B cell (primary cell): ENCODE data around the gene WDHD1.

Source experiments
- EZH2 ChIP-seq: IDR thresholded peaks from 2 replicates; pipeline ENCODE4 v1.6.1; 2012; ENCODE audit warnings: borderline replicate concordance, low read depth, mild to moderate bottlenecking, moderate library complexity, low read length; ENCODE audit not compliant: insufficient read depth, poor library complexity, severe bottlenecking
- TF ChIP-seq, protein P1 (sequence below): fragments of 200-600 bp; IDR thresholded peaks from one replicate; pipeline ENCODE4 v1.8.0; 2022; ENCODE audit warnings: antibody characterized with exemption, mild to moderate bottlenecking

DNA sequence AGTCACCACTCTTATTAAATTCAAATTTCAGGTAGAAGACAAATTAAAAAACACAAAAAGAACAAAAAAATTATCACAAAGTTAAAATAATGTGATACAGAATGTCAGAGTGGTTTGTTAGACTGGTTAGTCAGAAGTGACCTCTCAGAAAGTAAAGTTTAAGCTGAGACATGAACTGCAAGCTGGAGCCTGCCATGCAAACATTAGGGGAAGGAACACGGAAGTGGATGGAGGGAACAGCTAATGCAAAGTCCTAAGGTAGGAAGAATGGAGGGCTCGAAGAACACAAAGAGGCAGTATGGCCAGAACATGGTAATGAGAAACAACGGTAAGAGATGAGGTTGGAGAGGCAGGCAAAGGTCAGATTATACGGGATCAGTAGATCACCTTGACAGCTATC is 41.7 kb downstream of the WDHD1 start:
- TF ChIP-seq, protein P1, sequence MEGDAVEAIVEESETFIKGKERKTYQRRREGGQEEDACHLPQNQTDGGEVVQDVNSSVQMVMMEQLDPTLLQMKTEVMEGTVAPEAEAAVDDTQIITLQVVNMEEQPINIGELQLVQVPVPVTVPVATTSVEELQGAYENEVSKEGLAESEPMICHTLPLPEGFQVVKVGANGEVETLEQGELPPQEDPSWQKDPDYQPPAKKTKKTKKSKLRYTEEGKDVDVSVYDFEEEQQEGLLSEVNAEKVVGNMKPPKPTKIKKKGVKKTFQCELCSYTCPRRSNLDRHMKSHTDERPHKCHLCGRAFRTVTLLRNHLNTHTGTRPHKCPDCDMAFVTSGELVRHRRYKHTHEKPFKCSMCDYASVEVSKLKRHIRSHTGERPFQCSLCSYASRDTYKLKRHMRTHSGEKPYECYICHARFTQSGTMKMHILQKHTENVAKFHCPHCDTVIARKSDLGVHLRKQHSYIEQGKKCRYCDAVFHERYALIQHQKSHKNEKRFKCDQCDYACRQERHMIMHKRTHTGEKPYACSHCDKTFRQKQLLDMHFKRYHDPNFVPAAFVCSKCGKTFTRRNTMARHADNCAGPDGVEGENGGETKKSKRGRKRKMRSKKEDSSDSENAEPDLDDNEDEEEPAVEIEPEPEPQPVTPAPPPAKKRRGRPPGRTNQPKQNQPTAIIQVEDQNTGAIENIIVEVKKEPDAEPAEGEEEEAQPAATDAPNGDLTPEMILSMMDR: no peak
- TF ChIP-seq EZH2: no peak
